GM18870 (cell line): Measurements from ENCODE around the gene LRRC38.
"Not testable (repeated sequence)": the region's sequence is repeated elsewhere in the genome, so short reads cannot be mapped to it uniquely, and the experiment has no call there.

ENCODE experiments used
- ATAC-seq: cut with Tn5 transposase; IDR thresholded peaks from one replicate; pipeline ENCODE4 v1.9.1; 2021; ENCODE audit warnings: moderate library complexity; ENCODE audit not compliant: unreplicated experiment

The LRRC38 gene, protein sequence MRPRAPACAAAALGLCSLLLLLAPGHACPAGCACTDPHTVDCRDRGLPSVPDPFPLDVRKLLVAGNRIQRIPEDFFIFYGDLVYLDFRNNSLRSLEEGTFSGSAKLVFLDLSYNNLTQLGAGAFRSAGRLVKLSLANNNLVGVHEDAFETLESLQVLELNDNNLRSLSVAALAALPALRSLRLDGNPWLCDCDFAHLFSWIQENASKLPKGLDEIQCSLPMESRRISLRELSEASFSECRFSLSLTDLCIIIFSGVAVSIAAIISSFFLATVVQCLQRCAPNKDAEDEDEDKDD

GRCh38 chr1:13513895-13514546, at the start of gene LRRC38:
Gene LRRC38, minus strand, starts transcription at chr1:13514003. Its CDS starts 410 bp downstream, at chr1:13513593.
- no peak for ATAC-seq

DNA sequence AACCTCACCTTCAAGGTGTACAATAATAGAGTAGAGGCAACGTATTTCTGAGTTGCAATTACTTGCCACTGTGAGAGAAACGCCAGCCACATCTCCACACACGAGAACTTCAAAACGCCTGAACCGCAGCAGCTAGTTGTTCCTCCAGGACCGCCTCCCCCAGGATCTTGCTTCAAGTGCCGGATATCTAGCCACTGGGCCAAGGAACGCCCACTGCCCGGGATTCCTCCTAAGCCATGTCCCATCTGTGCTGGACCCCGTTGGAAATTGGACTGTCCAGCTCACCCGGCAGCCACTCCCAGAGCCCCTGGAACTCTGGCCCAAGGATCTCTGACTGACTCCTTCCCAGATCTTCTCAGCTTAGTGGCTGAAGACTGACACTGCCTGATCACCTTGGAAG, 49.2 kb upstream of the LRRC38 start:
- ATAC-seq = not testable (repeated sequence)

GRCh38 chr1:13560541-13560940, 46.7 kb upstream of the LRRC38 start:
- ATAC-seq = no peak

DNA sequence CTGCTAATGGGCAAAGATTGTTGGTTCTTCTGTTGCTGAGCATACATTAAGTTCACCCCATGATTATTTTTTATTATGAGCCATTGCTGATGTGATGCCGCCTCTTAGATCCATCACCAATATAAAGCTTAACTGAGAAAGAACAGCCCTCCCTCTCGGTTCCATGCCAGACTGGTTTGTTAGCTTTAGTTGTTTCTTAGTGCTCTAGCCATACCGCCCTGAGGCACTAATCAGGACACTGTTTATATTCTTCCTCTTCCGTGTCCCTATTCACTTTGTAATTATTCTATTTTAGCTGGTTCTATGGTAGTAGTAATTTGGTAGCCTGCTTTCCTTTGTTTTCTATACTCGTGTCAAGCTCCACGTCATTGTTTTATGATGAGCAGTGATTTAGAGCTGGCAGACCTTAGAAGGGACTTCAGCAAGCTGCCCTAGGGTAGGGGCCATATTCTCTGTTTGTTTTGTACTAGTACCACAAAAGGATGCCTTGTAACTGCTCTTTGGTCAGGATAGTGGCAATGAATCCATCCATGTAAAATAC, 42.5 kb upstream of the LRRC38 start:
- ATAC-seq = no peak

DNA sequence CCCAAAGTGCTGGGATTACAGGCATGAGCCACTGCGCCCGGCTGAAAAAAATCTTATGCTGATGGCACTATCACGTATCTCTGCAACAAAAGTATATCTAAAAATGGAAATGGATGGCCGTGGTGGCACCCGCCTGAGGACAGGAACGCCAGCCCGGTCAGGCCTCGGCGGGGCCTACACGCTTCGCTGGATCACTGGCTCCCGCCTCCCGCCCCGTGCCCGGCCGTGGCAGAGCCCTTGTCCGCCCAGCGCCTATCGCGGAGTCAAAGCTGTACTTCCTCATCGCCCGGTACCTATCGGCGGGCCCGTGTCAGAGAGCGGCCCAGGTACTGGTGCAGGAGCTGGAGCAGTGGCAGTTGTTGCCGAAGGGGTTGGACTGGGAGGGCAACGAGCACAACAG, 41.0 kb upstream of the LRRC38 start:
- ATAC-seq = no peak

DNA sequence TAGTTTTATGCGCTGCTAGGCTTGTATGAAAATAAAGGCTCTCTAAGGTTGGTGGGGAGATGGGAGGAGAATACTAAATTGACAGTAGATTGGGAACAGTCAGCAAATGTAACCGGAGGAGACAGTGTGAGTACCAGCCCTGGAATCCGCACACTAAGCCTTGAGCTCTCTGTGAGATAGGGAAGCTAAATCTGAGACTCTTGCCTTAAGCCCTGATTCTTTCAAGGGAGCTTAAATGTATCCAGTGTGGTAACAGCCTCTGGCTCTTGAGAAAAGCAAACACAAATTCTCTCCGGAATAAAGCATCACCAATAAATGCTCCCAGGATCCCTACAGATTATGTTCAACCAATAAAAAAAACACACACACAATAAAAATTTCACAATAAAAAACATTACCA, 36.9 kb upstream of the LRRC38 start:
- no peak for ATAC-seq

GRCh38 chr1:13549521-13549920, 35.7 kb upstream of the LRRC38 start:
- ATAC-seq = no peak

DNA sequence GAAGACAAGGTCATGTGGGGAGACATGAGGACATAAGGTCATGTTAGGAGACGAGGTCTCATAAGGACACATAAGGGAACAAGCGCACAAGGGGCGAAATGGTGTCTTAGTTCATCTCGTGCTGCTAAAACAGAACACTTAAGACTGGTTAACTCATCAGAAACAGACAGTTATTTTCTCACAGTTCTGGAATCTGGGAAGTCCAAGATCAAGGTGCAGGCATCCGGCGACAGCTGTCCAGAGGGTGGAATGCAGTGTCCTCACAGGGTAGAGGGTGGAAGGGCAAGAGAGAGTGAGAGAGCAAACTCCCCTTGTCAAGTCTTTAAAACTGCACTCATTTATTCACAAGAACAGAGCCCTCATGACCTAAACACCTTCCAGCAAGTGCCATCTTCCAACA, 35.2 kb upstream of the LRRC38 start:
- no peak for ATAC-seq

DNA sequence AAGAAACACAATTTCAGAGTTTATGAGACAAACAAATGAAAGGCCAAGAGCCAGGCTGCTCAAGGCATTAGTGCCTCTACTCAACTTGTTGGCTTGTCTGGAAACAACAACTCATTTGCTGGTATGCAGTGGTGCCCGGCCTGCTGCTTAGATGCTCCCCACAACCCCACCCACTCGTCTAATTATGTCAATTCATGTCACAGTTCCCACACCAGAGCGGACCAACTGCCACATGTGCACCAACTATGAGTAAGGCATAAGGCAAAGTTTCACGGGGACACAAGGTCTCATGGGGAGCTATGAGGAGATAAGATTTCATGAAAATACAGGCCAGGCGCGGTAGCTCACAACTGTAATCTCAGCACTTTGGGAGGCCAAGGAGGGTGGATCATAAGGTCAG, 34.5 kb upstream of the LRRC38 start:
- no peak for ATAC-seq

DNA sequence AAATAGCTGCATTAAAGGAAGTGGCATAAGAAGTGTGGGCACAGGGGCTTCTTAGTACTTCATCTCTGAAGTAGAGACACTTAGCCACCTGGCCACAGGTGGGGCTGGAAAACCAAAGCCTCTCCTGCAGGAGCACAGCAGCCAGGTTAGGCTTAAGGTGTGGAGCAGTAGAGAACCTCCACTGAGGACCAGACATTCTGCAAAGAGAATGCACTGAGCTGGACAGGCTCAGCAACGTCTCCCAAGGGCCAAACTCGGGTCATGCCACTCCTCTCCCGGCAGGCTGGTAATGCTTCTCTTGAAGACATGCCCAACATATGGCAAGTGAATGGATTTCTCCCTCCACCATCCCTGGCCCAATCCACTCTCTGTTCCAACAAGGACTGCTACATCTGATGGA, 33.0 kb upstream of the LRRC38 start:
- ATAC-seq = no peak

GRCh38 chr1:13544221-13544556, 30.4 kb upstream of the LRRC38 start:
- no peak for ATAC-seq

GRCh38 chr1:13543451-13544220, 29.8 kb upstream of the LRRC38 start:
- no peak for ATAC-seq

DNA sequence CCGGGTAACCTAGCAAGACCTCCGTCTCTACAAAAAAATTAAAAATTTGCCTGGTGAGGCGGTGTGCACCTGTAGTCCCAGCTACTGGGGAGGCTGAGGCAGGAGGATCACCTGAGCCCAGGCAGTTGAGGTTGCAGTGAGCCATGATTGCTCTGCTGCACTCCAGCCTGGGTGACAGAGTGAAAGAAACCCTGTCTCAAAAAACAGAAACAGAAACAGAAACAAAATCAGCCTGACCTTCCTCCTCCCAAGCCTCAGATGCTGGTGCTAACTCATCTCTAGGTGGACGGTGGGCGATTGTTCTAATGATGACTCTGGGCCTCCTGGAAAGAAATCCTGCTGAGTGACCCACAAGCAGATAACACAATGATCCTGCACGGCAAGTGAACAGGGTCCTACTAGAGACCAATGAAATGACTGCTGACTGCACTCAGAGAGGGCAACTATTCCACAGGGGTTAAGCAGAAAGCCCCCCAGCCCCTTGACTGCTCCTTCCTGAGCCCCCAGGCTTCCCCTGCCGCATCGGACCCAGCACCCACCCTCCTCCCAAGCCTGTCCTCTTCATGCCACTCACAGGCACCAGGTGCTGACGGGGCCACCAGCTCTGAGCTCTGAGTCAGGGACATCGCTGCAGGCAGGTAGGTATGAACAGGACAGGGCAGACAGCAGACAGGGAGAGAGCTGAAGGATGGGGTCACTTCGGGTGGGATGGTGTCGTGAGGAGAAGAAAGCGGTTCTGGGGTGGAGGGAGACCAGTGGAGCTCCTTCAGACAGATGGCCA, 27.8 kb upstream of the LRRC38 start:
- no peak for ATAC-seq

DNA sequence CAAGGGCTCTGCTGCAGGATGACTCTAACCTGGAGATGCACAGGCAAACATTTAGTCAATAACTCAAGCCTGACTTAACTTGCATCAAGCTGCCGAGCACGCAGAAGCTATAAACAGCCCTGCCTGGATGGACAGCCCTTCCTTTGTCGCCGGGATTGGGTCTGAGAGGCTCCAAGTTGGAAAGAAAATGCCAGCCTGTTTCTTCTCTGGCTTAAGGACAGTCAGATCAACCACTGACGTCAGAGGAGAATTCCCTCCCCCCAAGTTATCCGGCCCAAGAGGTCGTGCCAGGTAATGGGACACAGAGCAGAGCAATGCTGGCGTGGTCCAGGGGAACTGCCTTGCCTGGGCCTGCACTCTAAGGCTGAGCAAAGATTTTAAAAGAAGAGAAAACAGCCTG, 27.1 kb upstream of the LRRC38 start:
- no peak for ATAC-seq

GRCh38 chr1:13539683-13540082, 25.9 kb upstream of the LRRC38 start:
- ATAC-seq = no peak

DNA sequence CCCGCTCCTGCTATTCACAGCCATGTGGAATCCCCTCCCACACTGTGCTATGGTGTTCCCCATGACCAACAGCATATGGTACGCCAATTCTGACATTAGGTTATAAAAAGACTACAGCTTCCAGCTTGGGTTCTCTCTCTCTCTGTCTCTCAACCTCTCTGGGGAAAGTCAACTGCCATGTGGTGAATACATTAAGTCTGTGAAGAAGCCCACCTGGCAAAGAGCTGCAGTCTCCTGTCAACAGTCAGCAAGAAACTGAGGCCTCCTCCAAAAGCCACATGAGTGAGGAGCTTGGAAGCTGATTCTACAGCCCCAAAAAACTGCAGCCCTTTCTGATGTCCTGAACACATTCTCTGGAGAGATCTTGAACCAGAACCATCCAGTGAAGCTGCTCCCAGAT, 25.0 kb upstream of the LRRC38 start:
- ATAC-seq = no peak

GRCh38 chr1:13536571-13536970, 22.8 kb upstream of the LRRC38 start:
- no peak for ATAC-seq

DNA sequence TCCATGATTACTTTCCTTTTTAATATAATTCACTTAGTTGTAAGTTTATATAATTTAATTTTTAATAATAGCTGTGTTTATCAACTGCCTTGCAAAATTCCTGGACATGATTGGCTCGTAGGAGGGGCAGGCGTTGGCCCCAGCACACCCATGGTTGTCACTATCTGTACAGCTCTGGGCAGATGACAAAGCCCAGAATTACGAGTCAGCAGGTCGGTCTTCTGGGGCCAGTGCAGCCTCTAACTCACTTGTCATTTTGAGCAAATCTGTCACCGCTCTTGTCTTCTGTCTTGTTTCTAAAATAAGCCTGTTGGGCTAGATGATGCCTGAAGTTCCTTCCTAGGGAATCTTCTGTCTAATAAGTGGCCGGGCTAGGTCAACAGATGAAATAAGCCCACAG, 21.4 kb upstream of the LRRC38 start:
- ATAC-seq = no peak

GRCh38 chr1:13528320-13528719, 14.5 kb upstream of the LRRC38 start:
- ATAC-seq = no peak

DNA sequence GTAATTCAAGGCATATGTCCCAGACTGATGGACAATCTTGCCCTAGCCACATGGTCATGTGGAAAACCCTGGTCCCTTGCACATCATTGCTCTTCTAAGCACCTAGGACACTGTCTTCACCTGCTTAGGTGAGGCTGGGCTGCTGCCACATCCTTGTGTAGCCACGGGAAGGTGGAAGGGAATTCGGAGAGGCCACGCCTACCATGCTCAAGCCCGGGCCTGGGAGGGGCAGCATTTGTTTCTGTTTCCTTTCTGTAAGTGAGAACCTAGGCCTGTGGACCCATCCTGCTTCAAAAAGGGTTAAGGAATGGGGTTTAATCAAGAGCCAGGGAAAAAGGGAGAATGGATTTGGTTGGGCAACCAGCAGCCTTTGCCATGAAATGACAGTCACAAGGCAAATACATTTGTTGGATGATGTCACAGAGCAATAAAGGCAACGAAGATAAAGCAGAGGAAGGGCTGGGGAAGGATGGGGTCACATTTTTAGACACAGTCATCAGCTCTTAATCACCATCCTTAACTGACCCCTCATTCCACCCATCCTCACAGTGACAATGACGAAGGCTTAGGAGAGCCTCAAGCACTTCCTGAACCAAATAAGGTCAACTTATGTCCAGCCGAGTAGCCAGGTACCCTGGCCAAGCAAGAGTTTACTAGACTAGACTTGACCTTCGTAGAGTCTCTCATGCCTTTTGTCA, 10.1 kb upstream of the LRRC38 start:
- ATAC-seq = no peak

- ATAC-seq = no peak
These were observed 7.2 kb upstream of the LRRC38 start for GRCh38 chr1:13520985-13521384.
